Measurements from ENCODE around the gene RIOK2. TPM values are rescaled to one million over a fixed set of nuclear protein-coding genes. Genes with fewer than 3 reads are reported as not detected.

RIOK2 gene
- 33.4 and 34.2 TPM in 2 replicates for total RNA-seq
- long read RNA-seq, transcript RIOK2-201 (10 exons, 3,922 nt), result major isoform, 111 of 141 reads
- long read RNA-seq, transcript RIOK2-202 (8 exons, 2,149 nt), result minor isoform, 13 of 141 reads
- long read RNA-seq, partial matches to known transcripts, result 3 of 141 reads
- long read RNA-seq, other reads (novel, unspliced or antisense), result 14 of 141 reads

- peak; percentile 83 for DNase-seq (ENCODE audit: low read depth, low spot score)
- H3K4me3 Mint-ChIP-seq, result peak within 1 kb of the TSS; percentile 95
- H3K36me3 Mint-ChIP-seq (ENCODE audit: low read depth), result peaks cover 28% of the 10 kb centered on the region
- peaks cover 32% of the 10 kb centered on the region for H3K4me1 Mint-ChIP-seq
- peaks cover 3% of the 10 kb centered on the region for H3K9me3 Mint-ChIP-seq
- peak within 1 kb of the TSS; percentile 100 for H3K27ac Mint-ChIP-seq (ENCODE audit: unreplicated experiment)
- no peaks in the 10 kb centered on the region for H3K27me3 Mint-ChIP-seq (ENCODE audit: low read depth)
- no peak for TF ChIP-seq CTCF (conservative IDR thresholded peaks at IDR 0.05)
These were observed at the start of gene RIOK2 for GRCh38 chr5:97183100-97183929. TSS of gene RIOK2 (minus strand) at chr5:97183247. CDS start at chr5:97183191, 56 bp downstream.

- Mint-ChIP-seq H3K4me3 (no peak overlapping the region), H3K27ac (ENCODE audit: unreplicated experiment) (no peak overlapping the region), H3K27me3 (ENCODE audit: low read depth) (no peaks in the 10 kb centered on the region), H3K36me3 (ENCODE audit: low read depth) (no peaks in the 10 kb centered on the region), H3K9me3 (peaks cover 8% of the 10 kb centered on the region), H3K4me1 (peaks cover 15% of the 10 kb centered on the region)
- peak; percentile 86 for TF ChIP-seq CTCF (conservative IDR thresholded peaks at IDR 0.05)
- peak; percentile 39 for DNase-seq (ENCODE audit: low read depth, low spot score)
These were observed 48.1 kb upstream of the RIOK2 start for GRCh38 chr5:97231025-97231636.

GRCh38 chr5:97229688-97230285 is 46.7 kb upstream of the RIOK2 start:
- Mint-ChIP-seq H3K4me1 (peaks cover 15% of the 10 kb centered on the region), H3K27ac (ENCODE audit: unreplicated experiment) (no peak overlapping the region), H3K4me3 (no peak overlapping the region), H3K9me3 (peaks cover 3% of the 10 kb centered on the region), H3K36me3 (ENCODE audit: low read depth) (no peaks in the 10 kb centered on the region), H3K27me3 (ENCODE audit: low read depth) (no peaks in the 10 kb centered on the region)
- no peak for TF ChIP-seq CTCF (conservative IDR thresholded peaks at IDR 0.05)
- no peak for DNase-seq (ENCODE audit: low read depth, low spot score)

GRCh38 chr5:97229196-97229595 is 46.1 kb upstream of the RIOK2 start:
- Mint-ChIP-seq H3K4me3 (no peak overlapping the region), H3K9me3 (peaks cover 1% of the 10 kb centered on the region), H3K36me3 (ENCODE audit: low read depth) (no peaks in the 10 kb centered on the region), H3K27ac (ENCODE audit: unreplicated experiment) (no peak overlapping the region), H3K4me1 (peaks cover 15% of the 10 kb centered on the region), H3K27me3 (ENCODE audit: low read depth) (no peaks in the 10 kb centered on the region)
- no peak for DNase-seq (ENCODE audit: low read depth, low spot score)
- TF ChIP-seq CTCF (conservative IDR thresholded peaks at IDR 0.05), result no peak

GRCh38 chr5:97225222-97225621 is 42.2 kb upstream of the RIOK2 start:
- no peak overlapping the region for H3K27ac Mint-ChIP-seq (ENCODE audit: unreplicated experiment)
- no peak overlapping the region for H3K4me3 Mint-ChIP-seq
- no peaks in the 10 kb centered on the region for H3K36me3 Mint-ChIP-seq (ENCODE audit: low read depth)
- DNase-seq (ENCODE audit: low read depth, low spot score), result no peak
- H3K27me3 Mint-ChIP-seq (ENCODE audit: low read depth), result no peaks in the 10 kb centered on the region
- peaks cover 6% of the 10 kb centered on the region for H3K4me1 Mint-ChIP-seq
- TF ChIP-seq CTCF (conservative IDR thresholded peaks at IDR 0.05), result no peak
- no peaks in the 10 kb centered on the region for H3K9me3 Mint-ChIP-seq
